NCI-H1417 treated with DMSO at 0.1 percent for 48 hours (cell line): Measurements from ENCODE around the gene IL22RA1.
A peak's percentile ranks its signal among the peaks of the same experiment; 100 is the strongest.

Experiments used
- DNase-seq: peaks from one replicate; lab custom pipeline; 2025; lab: John Stamatoyannopoulos, UW

The IL22RA1 gene

GRCh38 chr1:24167008-24167407 lies 24.1 kb upstream of the IL22RA1 start:
- no peak for DNase-seq

- DNase-seq, result no peak
These were observed 22.6 kb upstream of the IL22RA1 start for GRCh38 chr1:24165500-24165899.

- DNase-seq, result no peak
These were observed 21.1 kb upstream of the IL22RA1 start for GRCh38 chr1:24164004-24164403.

- DNase-seq, result no peak
These were observed 19.3 kb upstream of the IL22RA1 start for GRCh38 chr1:24162201-24162600.

GRCh38 chr1:24161270-24161669 lies 18.3 kb upstream of the IL22RA1 start:
- no peak for DNase-seq

- DNase-seq, result no peak
These were observed 16.4 kb upstream of the IL22RA1 start for GRCh38 chr1:24159366-24159765.

- no peak for DNase-seq
These were observed 15.1 kb upstream of the IL22RA1 start for GRCh38 chr1:24157918-24158481.

GRCh38 chr1:24156542-24157260 lies 13.8 kb upstream of the IL22RA1 start:
- DNase-seq, result no peak

- DNase-seq, result no peak
These were observed 12.3 kb upstream of the IL22RA1 start for GRCh38 chr1:24155011-24155782.

GRCh38 chr1:24154215-24154614 lies 11.3 kb upstream of the IL22RA1 start:
- peak; percentile 24 for DNase-seq

GRCh38 chr1:24152631-24153494 lies 9.9 kb upstream of the IL22RA1 start:
- DNase-seq, result no peak

- DNase-seq, result no peak
These were observed 8.2 kb upstream of the IL22RA1 start for GRCh38 chr1:24151175-24151533.

GRCh38 chr1:24150234-24151174 lies 7.6 kb upstream of the IL22RA1 start:
- DNase-seq, result no peak

- no peak for DNase-seq
These were observed 6.9 kb upstream of the IL22RA1 start for GRCh38 chr1:24149866-24150233.

GRCh38 chr1:24147816-24148215 lies 4.9 kb upstream of the IL22RA1 start:
- DNase-seq, result no peak

- DNase-seq, result no peak
These were observed 4.3 kb upstream of the IL22RA1 start for GRCh38 chr1:24147194-24147593.

GRCh38 chr1:24141311-24141997 lies 1.5 kb downstream of the IL22RA1 start:
- no peak for DNase-seq

- DNase-seq, result no peak
These were observed 2.2 kb downstream of the IL22RA1 start for GRCh38 chr1:24140741-24141181.

GRCh38 chr1:24139841-24140425 lies 3.0 kb downstream of the IL22RA1 start:
- DNase-seq, result no peak

- no peak for DNase-seq
These were observed 3.8 kb downstream of the IL22RA1 start for GRCh38 chr1:24139222-24139489.
